Measurements from ENCODE around the gene ARHGAP31. TPM values are rescaled to one million over a fixed set of nuclear protein-coding genes. Genes with fewer than 3 reads are reported as not detected.

The ARHGAP31 gene
- total and polyA plus RNA-seq, 2 experiments from 2014 or later, result 8.1 to 15.3 TPM

DNA sequence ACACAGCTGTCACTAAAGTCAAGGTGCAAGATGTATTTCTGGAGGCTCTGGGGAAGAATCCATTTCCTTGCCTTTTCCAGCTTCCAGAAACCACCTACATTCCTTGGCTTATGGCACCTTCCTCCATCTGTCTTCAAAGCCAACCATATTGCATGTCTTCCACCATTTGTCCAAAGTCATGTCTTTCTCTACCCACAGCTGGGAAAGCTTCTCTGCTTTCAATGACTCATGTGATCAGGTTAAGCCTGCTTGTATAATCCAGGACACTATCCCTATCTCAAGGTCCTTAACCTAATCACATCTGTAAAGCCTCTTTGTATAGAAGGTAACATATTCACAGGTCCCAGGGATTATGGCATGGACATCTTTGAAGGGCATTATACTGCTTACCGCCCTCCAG is 14.2 kb downstream of the ARHGAP31 start:
- whole genome bisulfite sequencing, 2 experiments (ENCODE audit: low coverage in 1 of 2, low lambda C conversion rate in 2 of 2, missing lambda C conversion rate in 2 of 2), result 97 to 100% methylated on average over 1 of the region's 1 CpG
- H3K27me3 ChIP-seq (replicated peaks; ENCODE audit: insufficient read depth), result no peaks in the 10 kb centered on the region
- H3K27ac ChIP-seq, result no peak overlapping the region
- in situ Hi-C loops (cut with MboI), result no loop called here
- TF ChIP-seq EZH2 (IDR thresholded peaks at IDR 0.05; ENCODE audit: insufficient read depth, poor library complexity, severe bottlenecking) (no peak), EZH2phosphoT487 (IDR thresholded peaks at IDR 0.05; ENCODE audit: insufficient read depth, low read depth) (no peak)
- H3F3A ChIP-seq (ENCODE audit: insufficient read depth), result peaks cover 75% of the 10 kb centered on the region
- H3K9me3 ChIP-seq (ENCODE audit: low read depth), result no peaks in the 10 kb centered on the region
- H3K9ac ChIP-seq, result no peak overlapping the region
- H2AFZ ChIP-seq, result no peak overlapping the region
- no peaks in the 10 kb centered on the region for H4K20me1 ChIP-seq (ENCODE audit: insufficient read depth)
- no peaks in the 10 kb centered on the region for H3K9me2 ChIP-seq (ENCODE audit: insufficient read depth)
- H3K79me2 ChIP-seq (ENCODE audit: insufficient read depth), result peaks cover 57% of the 10 kb centered on the region
- peaks cover 72% of the 10 kb centered on the region for H3K4me1 ChIP-seq (ENCODE audit: insufficient read depth)
- DNase-seq, result no peak
- H3K4me3 ChIP-seq, result no peak overlapping the region
- no peak overlapping the region for H3K4me2 ChIP-seq (ENCODE audit: unreplicated experiment)
- no peaks in the 10 kb centered on the region; the same call in 1 of the 2 replicates for H3K36me3 ChIP-seq (ENCODE audit: low read depth)

DNA sequence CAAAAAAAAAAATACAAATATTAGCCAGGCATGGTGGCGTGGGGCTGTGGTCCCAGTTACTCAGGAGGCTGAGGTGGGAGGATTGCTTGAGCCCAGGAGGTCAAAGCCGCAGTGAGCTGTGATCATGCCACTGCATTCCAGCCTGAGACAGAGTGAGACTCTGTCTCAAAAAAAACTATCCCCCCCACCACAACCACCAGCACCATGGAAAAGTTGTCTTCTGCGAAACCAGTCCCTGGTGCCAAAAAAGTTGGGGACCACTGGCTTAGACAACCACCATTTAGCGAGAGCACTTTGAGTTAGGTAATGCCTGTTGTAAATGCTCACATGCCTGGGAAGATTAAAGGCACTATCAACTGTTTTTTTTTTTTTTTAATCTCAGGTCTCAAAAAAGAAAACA is 15.4 kb downstream of the ARHGAP31 start:
- no peaks in the 10 kb centered on the region for H3K27me3 ChIP-seq (replicated peaks; ENCODE audit: insufficient read depth)
- no peaks in the 10 kb centered on the region for H4K20me1 ChIP-seq (ENCODE audit: insufficient read depth)
- H3K9me2 ChIP-seq (ENCODE audit: insufficient read depth), result no peaks in the 10 kb centered on the region
- peak overlapping the region; percentile 72 for H3K4me2 ChIP-seq (ENCODE audit: unreplicated experiment)
- no peaks in the 10 kb centered on the region; the same call in 1 of the 2 replicates for H3K36me3 ChIP-seq (ENCODE audit: low read depth)
- 95 to 96% methylated on average over 4 of the region's 4 CpGs for WGBS, 2 experiments (ENCODE audit: low coverage in 1 of 2, low lambda C conversion rate in 2 of 2, missing lambda C conversion rate in 2 of 2)
- peak overlapping the region; percentile 37 for H3K4me3 ChIP-seq
- H3K27ac ChIP-seq, result peak overlapping the region; percentile 81
- peaks cover 63% of the 10 kb centered on the region for H3K79me2 ChIP-seq (ENCODE audit: insufficient read depth)
- in situ Hi-C loops (cut with MboI), result no loop called here
- H3K9me3 ChIP-seq (ENCODE audit: low read depth), result no peaks in the 10 kb centered on the region
- no peak for DNase-seq
- H3K9ac ChIP-seq, result peak overlapping the region; percentile 46; the same call in 1 of the 2 replicates
- TF ChIP-seq EZH2 (IDR thresholded peaks at IDR 0.05; ENCODE audit: insufficient read depth, poor library complexity, severe bottlenecking) (no peak), EZH2phosphoT487 (IDR thresholded peaks at IDR 0.05; ENCODE audit: insufficient read depth, low read depth) (no peak)
- peaks cover 65% of the 10 kb centered on the region for H3F3A ChIP-seq (ENCODE audit: insufficient read depth)
- H2AFZ ChIP-seq, result no peak overlapping the region
- peaks cover 59% of the 10 kb centered on the region for H3K4me1 ChIP-seq (ENCODE audit: insufficient read depth)

- Histone ChIP-seq H3K9ac (peak overlapping the region; percentile 46; the same call in 1 of the 2 replicates), H3K9me2 (ENCODE audit: insufficient read depth) (no peaks in the 10 kb centered on the region), H3K27ac (peak overlapping the region; percentile 83), H4K20me1 (ENCODE audit: insufficient read depth) (no peaks in the 10 kb centered on the region), H3K4me2 (ENCODE audit: unreplicated experiment) (peak overlapping the region; percentile 72), H3K4me3 (peak overlapping the region; percentile 37), H2AFZ (no peak overlapping the region), H3K4me1 (ENCODE audit: insufficient read depth) (peaks cover 55% of the 10 kb centered on the region), H3K36me3 (ENCODE audit: low read depth) (no peaks in the 10 kb centered on the region; the same call in 1 of the 2 replicates), H3K27me3 (replicated peaks; ENCODE audit: insufficient read depth) (no peaks in the 10 kb centered on the region), H3K9me3 (ENCODE audit: low read depth) (no peaks in the 10 kb centered on the region), H3K79me2 (ENCODE audit: insufficient read depth) (peaks cover 65% of the 10 kb centered on the region), H3F3A (ENCODE audit: insufficient read depth) (peaks cover 62% of the 10 kb centered on the region)
- in situ Hi-C loops (cut with MboI), result no loop called here
- DNase-seq, result peak; percentile 95
- 3% methylated on average over 3 of the region's 3 CpGs for WGBS, 2 experiments (ENCODE audit: low coverage in 1 of 2, low lambda C conversion rate in 2 of 2, missing lambda C conversion rate in 2 of 2)
- TF ChIP-seq EZH2phosphoT487 (IDR thresholded peaks at IDR 0.05; ENCODE audit: insufficient read depth, low read depth), result peak; percentile 69; the same call in 1 of the 2 replicates
- TF ChIP-seq EZH2 (IDR thresholded peaks at IDR 0.05; ENCODE audit: insufficient read depth, poor library complexity, severe bottlenecking), result no peak
Measured at GRCh38 chr3:119310071-119310470, 15.9 kb downstream of the ARHGAP31 start.

DNA sequence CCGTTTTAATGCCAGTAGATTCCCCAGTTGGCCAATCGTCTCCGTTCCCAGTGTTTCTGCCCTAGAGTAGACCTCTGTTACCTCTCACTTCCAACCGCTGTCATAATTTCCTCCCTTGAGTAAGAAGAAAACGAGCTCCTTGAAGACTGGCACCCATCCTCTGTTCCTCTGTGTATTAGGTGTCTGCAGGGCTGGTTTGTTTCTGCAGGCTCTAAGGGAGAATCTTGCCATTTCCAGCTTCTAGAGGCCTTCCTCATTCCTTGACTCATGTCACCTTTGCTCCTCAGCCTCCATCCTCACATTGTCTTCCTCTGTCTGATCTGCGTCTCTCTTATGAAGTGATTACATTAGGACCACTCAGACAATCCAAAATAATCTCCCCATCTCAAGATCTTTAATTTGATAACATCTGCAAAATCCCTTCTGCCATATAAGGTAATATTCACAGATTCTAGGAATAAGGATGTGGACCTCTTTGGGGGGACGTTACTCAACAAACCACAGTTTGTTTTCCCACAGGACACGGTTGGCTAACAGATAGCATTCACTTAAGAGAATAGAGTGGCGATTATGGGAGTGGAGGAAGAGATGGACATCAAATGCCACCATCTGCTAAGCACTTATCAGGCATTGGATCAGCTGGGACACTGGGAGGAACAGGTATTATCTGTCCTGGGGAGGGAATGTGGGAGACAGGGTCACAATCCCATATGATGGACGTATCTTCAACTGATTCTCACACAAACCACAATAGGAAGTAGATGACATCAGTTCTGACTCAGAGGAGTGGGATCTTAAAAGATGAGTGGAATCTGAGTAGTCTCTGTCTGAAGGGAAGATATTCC is 17.1 kb downstream of the ARHGAP31 start:
- no peaks in the 10 kb centered on the region for H3K27me3 ChIP-seq (replicated peaks; ENCODE audit: insufficient read depth)
- WGBS, 2 experiments (ENCODE audit: low coverage in 1 of 2, low lambda C conversion rate in 2 of 2, missing lambda C conversion rate in 2 of 2), result 38 to 44% methylated on average over 10 of the region's 10 CpGs
- no peaks in the 10 kb centered on the region; the same call in 1 of the 2 replicates for H3K36me3 ChIP-seq (ENCODE audit: low read depth)
- DNase-seq, result peak; percentile 87
- H3K27ac ChIP-seq, result peak overlapping the region; percentile 83
- in situ Hi-C loops (cut with MboI), result no loop called here
- peaks cover 47% of the 10 kb centered on the region for H3K4me1 ChIP-seq (ENCODE audit: insufficient read depth)
- peaks cover 64% of the 10 kb centered on the region for H3F3A ChIP-seq (ENCODE audit: insufficient read depth)
- H2AFZ ChIP-seq, result 0 out of 2 replicates have a peak overlapping the region, but pooled peaks have one; percentile 28
- H3K79me2 ChIP-seq (ENCODE audit: insufficient read depth), result peaks cover 65% of the 10 kb centered on the region
- TF ChIP-seq EZH2 (IDR thresholded peaks at IDR 0.05; ENCODE audit: insufficient read depth, poor library complexity, severe bottlenecking) (no peak), EZH2phosphoT487 (IDR thresholded peaks at IDR 0.05; ENCODE audit: insufficient read depth, low read depth) (no peak)
- no peaks in the 10 kb centered on the region for H4K20me1 ChIP-seq (ENCODE audit: insufficient read depth)
- no peaks in the 10 kb centered on the region for H3K9me2 ChIP-seq (ENCODE audit: insufficient read depth)
- H3K4me2 ChIP-seq (ENCODE audit: unreplicated experiment), result peak overlapping the region; percentile 72
- no peaks in the 10 kb centered on the region for H3K9me3 ChIP-seq (ENCODE audit: low read depth)
- H3K9ac ChIP-seq, result peak overlapping the region; percentile 25
- H3K4me3 ChIP-seq, result peak overlapping the region; percentile 48

Data from GM23248 (cell line).